WTC11 (cell line): ENCODE results near the gene REEP6.

Source experiments
- ATF3 ChIP-seq: sonication (generic); formaldehyde crosslinking; conservative IDR thresholded peaks from 2 replicates; pipeline ENCODE4 v1.8.1; 2022; ENCODE audit warnings: mild to moderate bottlenecking, missing genetic modification reagents
- ELF4 ChIP-seq: sonication (generic); formaldehyde crosslinking; IDR thresholded peaks from 2 replicates; pipeline ENCODE4 v1.8.1; 2022; ENCODE audit warnings: low read depth, mild to moderate bottlenecking, moderate library complexity, missing genetic modification reagents
- IRF1 ChIP-seq: sonication (generic); formaldehyde crosslinking; IDR thresholded peaks from 2 replicates; pipeline ENCODE4 v1.8.0; 2023; ENCODE audit warnings: missing genetic modification reagents
- JUN ChIP-seq: sonication (generic); formaldehyde crosslinking; IDR thresholded peaks from 2 replicates; pipeline ENCODE4 v1.8.0; 2023; ENCODE audit warnings: mild to moderate bottlenecking, missing genetic modification reagents
- NFYB ChIP-seq: sonication (generic); formaldehyde crosslinking; conservative IDR thresholded peaks from 2 replicates; pipeline ENCODE4 v1.8.0; 2022; ENCODE audit warnings: low read depth, missing genetic modification reagents
- SOX15 ChIP-seq: fragments of 250-450 bp; sonication (Bioruptor Pico); IDR thresholded peaks from 2 replicates; pipeline ENCODE4 v1.9.0; 2021; ENCODE audit warnings: mild to moderate bottlenecking
- SP1 ChIP-seq: sonication (generic); formaldehyde crosslinking; conservative IDR thresholded peaks from 2 replicates; pipeline ENCODE4 v1.8.1; 2022; ENCODE audit warnings: missing genetic modification reagents
- TP53 ChIP-seq: sonication (generic); formaldehyde crosslinking; IDR thresholded peaks from 2 replicates; pipeline ENCODE4 v1.8.1; 2023; ENCODE audit warnings: mild to moderate bottlenecking, missing genetic modification reagents
- TF ChIP-seq, protein P1 (sequence below): fragments of 200-600 bp; IDR thresholded peaks from 2 replicates; pipeline ENCODE4 v1.8.0; 2022; ENCODE audit warnings: antibody characterized with exemption
- TF ChIP-seq, protein P2 (sequence below): sonication (generic); formaldehyde crosslinking; IDR thresholded peaks from 2 replicates; pipeline ENCODE4 v1.8.1; 2022; ENCODE audit warnings: low read depth, mild to moderate bottlenecking, moderate library complexity, missing genetic modification reagents, borderline replicate concordance
- TF ChIP-seq, protein P3 (sequence below): sonication (generic); formaldehyde crosslinking; IDR thresholded peaks from 2 replicates; pipeline ENCODE4 v1.8.1; 2023; ENCODE audit warnings: mild to moderate bottlenecking, moderate library complexity, missing genetic modification reagents
- TF ChIP-seq, protein P4 (sequence below): sonication (generic); formaldehyde crosslinking; IDR thresholded peaks from 2 replicates; pipeline ENCODE4 v1.8.0; 2022; ENCODE audit warnings: mild to moderate bottlenecking, missing genetic modification reagents

DNA sequence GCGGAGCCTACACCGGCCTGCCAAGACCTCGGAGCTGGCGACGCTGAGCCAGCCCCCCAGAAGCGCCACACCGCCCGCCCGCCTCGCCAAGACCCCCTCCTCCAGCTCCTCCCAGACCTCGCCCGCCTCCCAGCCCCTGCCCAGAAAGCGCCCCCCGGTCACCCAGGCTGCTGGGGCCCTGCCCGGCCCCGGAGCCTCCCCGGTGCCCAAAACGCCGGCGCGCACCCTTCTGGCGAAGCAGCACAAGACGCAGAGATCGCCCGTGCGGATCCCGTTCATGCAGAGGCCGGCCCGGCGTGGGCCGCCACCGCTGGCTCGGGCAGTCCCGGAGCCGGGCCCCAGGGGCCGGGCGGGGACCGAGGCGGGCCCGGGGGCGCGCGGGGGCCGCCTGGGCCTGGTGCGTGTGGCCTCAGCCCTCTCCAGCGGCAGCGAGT is 22.1 kb upstream of the REEP6 start:
- TF ChIP-seq, protein P1, sequence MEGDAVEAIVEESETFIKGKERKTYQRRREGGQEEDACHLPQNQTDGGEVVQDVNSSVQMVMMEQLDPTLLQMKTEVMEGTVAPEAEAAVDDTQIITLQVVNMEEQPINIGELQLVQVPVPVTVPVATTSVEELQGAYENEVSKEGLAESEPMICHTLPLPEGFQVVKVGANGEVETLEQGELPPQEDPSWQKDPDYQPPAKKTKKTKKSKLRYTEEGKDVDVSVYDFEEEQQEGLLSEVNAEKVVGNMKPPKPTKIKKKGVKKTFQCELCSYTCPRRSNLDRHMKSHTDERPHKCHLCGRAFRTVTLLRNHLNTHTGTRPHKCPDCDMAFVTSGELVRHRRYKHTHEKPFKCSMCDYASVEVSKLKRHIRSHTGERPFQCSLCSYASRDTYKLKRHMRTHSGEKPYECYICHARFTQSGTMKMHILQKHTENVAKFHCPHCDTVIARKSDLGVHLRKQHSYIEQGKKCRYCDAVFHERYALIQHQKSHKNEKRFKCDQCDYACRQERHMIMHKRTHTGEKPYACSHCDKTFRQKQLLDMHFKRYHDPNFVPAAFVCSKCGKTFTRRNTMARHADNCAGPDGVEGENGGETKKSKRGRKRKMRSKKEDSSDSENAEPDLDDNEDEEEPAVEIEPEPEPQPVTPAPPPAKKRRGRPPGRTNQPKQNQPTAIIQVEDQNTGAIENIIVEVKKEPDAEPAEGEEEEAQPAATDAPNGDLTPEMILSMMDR = no peak
- no peak for TF ChIP-seq ELF4 (CRISPR knock-in tag)
- TF ChIP-seq, protein P2, sequence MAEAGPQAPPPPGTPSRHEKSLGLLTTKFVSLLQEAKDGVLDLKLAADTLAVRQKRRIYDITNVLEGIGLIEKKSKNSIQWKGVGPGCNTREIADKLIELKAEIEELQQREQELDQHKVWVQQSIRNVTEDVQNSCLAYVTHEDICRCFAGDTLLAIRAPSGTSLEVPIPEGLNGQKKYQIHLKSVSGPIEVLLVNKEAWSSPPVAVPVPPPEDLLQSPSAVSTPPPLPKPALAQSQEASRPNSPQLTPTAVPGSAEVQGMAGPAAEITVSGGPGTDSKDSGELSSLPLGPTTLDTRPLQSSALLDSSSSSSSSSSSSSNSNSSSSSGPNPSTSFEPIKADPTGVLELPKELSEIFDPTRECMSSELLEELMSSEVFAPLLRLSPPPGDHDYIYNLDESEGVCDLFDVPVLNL (CRISPR knock-in tag) = no peak
- no peak for TF ChIP-seq ATF3
- TF ChIP-seq, protein P3, sequence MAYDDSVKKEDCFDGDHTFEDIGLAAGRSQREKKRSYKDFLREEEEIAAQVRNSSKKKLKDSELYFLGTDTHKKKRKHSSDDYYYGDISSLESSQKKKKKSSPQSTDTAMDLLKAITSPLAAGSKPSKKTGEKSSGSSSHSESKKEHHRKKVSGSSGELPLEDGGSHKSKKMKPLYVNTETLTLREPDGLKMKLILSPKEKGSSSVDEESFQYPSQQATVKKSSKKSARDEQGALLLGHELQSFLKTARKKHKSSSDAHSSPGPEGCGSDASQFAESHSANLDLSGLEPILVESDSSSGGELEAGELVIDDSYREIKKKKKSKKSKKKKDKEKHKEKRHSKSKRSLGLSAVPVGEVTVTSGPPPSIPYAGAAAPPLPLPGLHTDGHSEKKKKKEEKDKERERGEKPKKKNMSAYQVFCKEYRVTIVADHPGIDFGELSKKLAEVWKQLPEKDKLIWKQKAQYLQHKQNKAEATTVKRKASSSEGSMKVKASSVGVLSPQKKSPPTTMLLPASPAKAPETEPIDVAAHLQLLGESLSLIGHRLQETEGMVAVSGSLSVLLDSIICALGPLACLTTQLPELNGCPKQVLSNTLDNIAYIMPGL = no peak
- TF ChIP-seq, protein P4, sequence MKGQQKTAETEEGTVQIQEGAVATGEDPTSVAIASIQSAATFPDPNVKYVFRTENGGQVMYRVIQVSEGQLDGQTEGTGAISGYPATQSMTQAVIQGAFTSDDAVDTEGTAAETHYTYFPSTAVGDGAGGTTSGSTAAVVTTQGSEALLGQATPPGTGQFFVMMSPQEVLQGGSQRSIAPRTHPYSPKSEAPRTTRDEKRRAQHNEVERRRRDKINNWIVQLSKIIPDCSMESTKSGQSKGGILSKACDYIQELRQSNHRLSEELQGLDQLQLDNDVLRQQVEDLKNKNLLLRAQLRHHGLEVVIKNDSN (CRISPR knock-in tag) = no peak
- TF ChIP-seq IRF1 = no peak
- TF ChIP-seq TP53 (CRISPR knock-in tag) = no peak
- no peak for TF ChIP-seq NFYB
- TF ChIP-seq SOX15 (CRISPR knock-in tag) = no peak
- TF ChIP-seq JUN (CRISPR knock-in tag) = no peak
- TF ChIP-seq SP1 (CRISPR knock-in tag) = no peak
